Gastroesophageal sphincter (tissue), 3 donors: Measurements from ENCODE around the gene ART5.
"Not testable (repeated sequence)": the region's sequence is repeated elsewhere in the genome, so short reads cannot be mapped to it uniquely, and the experiment has no call there.

Experiments used
- POLR2A ChIP-seq, 2 donors: fragments of 450-650 bp; IDR thresholded peaks; one replicate each; pipeline ENCODE4 v1.6.1; 2017; ENCODE audit warnings: antibody characterized with exemption in 2 of 2, mild to moderate bottlenecking in 2 of 2, moderate library complexity in 1 of 2
- POLR2AphosphoS5 ChIP-seq: sonication (generic); formaldehyde crosslinking; IDR thresholded peaks from one replicate; pipeline ENCODE4 v1.6.1; 2017; ENCODE audit warnings: antibody characterized with exemption
- TF ChIP-seq, protein P1 (sequence below), 4 experiments: fragments of 200-600 bp in 2 of 4; fragments of 450-650 bp in 2 of 4; sonication (generic) in 1 of 4; IDR thresholded peaks; one replicate each; pipeline ENCODE4 v1.5.1; 2017 to 2019; ENCODE audit warnings: antibody characterized with exemption in 4 of 4, mild to moderate bottlenecking in 2 of 4, moderate library complexity in 2 of 4

DNA sequence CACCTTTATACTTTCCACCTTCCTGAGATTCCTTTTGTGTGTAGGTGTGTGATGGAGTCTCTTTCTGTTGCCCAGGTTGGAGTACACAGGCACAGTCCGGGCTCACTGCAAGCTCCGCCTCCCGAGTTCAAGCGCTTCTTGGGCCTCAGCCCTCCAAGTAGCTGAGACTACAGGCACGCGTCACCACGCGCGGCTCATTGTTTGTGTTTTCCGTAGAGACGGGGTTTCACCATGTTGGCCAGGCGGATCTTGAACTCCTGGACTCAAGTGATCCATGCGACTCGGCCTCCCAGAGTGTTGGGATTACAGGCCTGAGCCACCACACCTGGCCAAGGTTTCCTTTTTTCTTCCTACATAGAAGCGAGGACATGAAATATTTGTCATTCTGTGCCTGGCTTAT lies 44.0 kb downstream of the ART5 start:
- TF ChIP-seq POLR2AphosphoS5; POLR2A (IDR thresholded peaks at IDR 0.05): not testable (repeated sequence)
- TF ChIP-seq, protein P1, sequence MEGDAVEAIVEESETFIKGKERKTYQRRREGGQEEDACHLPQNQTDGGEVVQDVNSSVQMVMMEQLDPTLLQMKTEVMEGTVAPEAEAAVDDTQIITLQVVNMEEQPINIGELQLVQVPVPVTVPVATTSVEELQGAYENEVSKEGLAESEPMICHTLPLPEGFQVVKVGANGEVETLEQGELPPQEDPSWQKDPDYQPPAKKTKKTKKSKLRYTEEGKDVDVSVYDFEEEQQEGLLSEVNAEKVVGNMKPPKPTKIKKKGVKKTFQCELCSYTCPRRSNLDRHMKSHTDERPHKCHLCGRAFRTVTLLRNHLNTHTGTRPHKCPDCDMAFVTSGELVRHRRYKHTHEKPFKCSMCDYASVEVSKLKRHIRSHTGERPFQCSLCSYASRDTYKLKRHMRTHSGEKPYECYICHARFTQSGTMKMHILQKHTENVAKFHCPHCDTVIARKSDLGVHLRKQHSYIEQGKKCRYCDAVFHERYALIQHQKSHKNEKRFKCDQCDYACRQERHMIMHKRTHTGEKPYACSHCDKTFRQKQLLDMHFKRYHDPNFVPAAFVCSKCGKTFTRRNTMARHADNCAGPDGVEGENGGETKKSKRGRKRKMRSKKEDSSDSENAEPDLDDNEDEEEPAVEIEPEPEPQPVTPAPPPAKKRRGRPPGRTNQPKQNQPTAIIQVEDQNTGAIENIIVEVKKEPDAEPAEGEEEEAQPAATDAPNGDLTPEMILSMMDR (IDR thresholded peaks at IDR 0.05): not testable (repeated sequence)
